A673 (cell line): ENCODE measurements around the gene SIK2. TPM values are rescaled to one million over a fixed set of nuclear protein-coding genes. Genes with fewer than 3 reads are reported as not detected.
"Not testable (repeated sequence)": the region's sequence is repeated elsewhere in the genome, so short reads cannot be mapped to it uniquely, and the experiment has no call there.

Source experiments
- BruUV-seq: library from RNA; stranded (reverse); fragments of 400-500 nt; replicated peaks from 2 replicates; lab custom pipeline; 2021; lab: Mats Ljungman, UMichigan
- CTCF ChIA-PET: fragments of 300-600 bp; sonication (Branson Sonifier 250); formaldehyde crosslinking; loops from one replicate; lab custom pipeline; 2022; ENCODE audit warnings: antibody characterized with exemption; lab: Charles Lee
- POLR2A ChIA-PET: fragments of 300-600 bp; sonication (Branson Sonifier 250); formaldehyde crosslinking; loops from one replicate; lab custom pipeline; 2022; ENCODE audit warnings: antibody characterized with exemption; ENCODE audit not compliant: low non-redundant PET; lab: Charles Lee
- DNase-seq: peaks from one replicate; pipeline ENCODE4 v3.0.0-alpha.2; 2015; ENCODE audit warnings: low spot score
- H3K27ac ChIP-seq: fragments of 200-600 bp; sonication (generic); 2 replicates; pipeline ENCODE4 v1.5.1; 2016; ENCODE audit warnings: mixed run types, low read depth, mild to moderate bottlenecking, mixed read lengths, antibody characterized with exemption, low read length; ENCODE audit not compliant: poor library complexity, severe bottlenecking
- H3K27me3 ChIP-seq: fragments of 200-600 bp; sonication (generic); replicated peaks from 2 replicates; pipeline ENCODE4 v1.6.1; 2017; ENCODE audit warnings: mixed run types, low read depth, mild to moderate bottlenecking, mixed read lengths, antibody characterized with exemption, low read length; ENCODE audit not compliant: insufficient read depth, poor library complexity
- H3K36me3 ChIP-seq: fragments of 200-600 bp; sonication (generic); 2 replicates; pipeline ENCODE4 v1.6.1; 2016; ENCODE audit warnings: mixed run types, mild to moderate bottlenecking, mixed read lengths, antibody characterized with exemption, low read length; ENCODE audit not compliant: insufficient read depth, poor library complexity, severe bottlenecking
- H3K4me1 ChIP-seq: fragments of 200-600 bp; sonication (generic); 2 replicates; pipeline ENCODE4 v1.6.1; 2017; ENCODE audit warnings: mixed run types, mild to moderate bottlenecking, mixed read lengths, antibody characterized with exemption, low read length; ENCODE audit not compliant: insufficient read depth, poor library complexity, severe bottlenecking
- H3K4me3 ChIP-seq: fragments of 200-600 bp; sonication (generic); 2 replicates; pipeline ENCODE4 v1.5.1; 2016; ENCODE audit warnings: low read depth, mixed run types, mild to moderate bottlenecking, mixed read lengths, low read length; ENCODE audit not compliant: poor library complexity, severe bottlenecking
- H3K9me3 ChIP-seq: fragments of 200-600 bp; sonication (generic); 2 replicates; pipeline ENCODE4 v1.6.1; 2016; ENCODE audit warnings: mixed run types, low read depth, mild to moderate bottlenecking, mixed read lengths, antibody characterized with exemption, low read length; ENCODE audit not compliant: poor library complexity, severe bottlenecking
- CTCF ChIP-seq: fragments of 300-800, 200-600 bp; sonication (generic); conservative IDR thresholded peaks from 2 replicates; pipeline ENCODE4 v1.5.1; 2017; ENCODE audit warnings: low read depth, mild to moderate bottlenecking, antibody characterized with exemption, low read length, moderate library complexity, mixed read lengths
- EZH2 ChIP-seq: fragments of 200-600 bp; sonication (generic); IDR thresholded peaks from 2 replicates; pipeline ENCODE4 v1.6.1; 2017; ENCODE audit warnings: borderline replicate concordance, low read depth, mild to moderate bottlenecking, mixed read lengths, antibody characterized with exemption, low read length; ENCODE audit not compliant: poor library complexity, severe bottlenecking
- intact Hi-C: fragments of 100-400 bp; cut with micrococcal nuclease; formaldehyde crosslinking; loops from one replicate; pipeline ENCODE4 v1.10.0; 2022; ENCODE audit not compliant: unreplicated experiment
- total RNA-seq: library from RNA; stranded (reverse); gene quantifications from 2 replicates; pipeline ENCODE4 v1.2.3, GENCODE V29; 2021

Gene SIK2
- total RNA-seq, 1 experiment from 2014 or later: 18.7 TPM

GRCh38 chr11:111652184-111652583 lies 49.9 kb downstream of the SIK2 start:
- POLR2A ChIA-PET: no interaction called here
- no peaks in the 10 kb centered on the region for H3K36me3 ChIP-seq
- no TSS peak for BruUV-seq
- no peak overlapping the region for H3K4me3 ChIP-seq
- H3K27me3 ChIP-seq: no peaks in the 10 kb centered on the region
- intact Hi-C loops: no loop called here
- H3K27ac ChIP-seq: no peak overlapping the region
- TF ChIP-seq CTCF: no peak
- no peak for TF ChIP-seq EZH2
- peaks cover 11% of the 10 kb centered on the region for H3K4me1 ChIP-seq
- no peak for DNase-seq
- CTCF ChIA-PET: no interaction called here
- H3K9me3 ChIP-seq: no peaks in the 10 kb centered on the region

- Histone ChIP-seq H3K4me1 (peaks cover 16% of the 10 kb centered on the region), H3K27ac (no peak overlapping the region), H3K27me3 (no peaks in the 10 kb centered on the region), H3K4me3 (no peak overlapping the region), H3K36me3 (no peaks in the 10 kb centered on the region), H3K9me3 (no peaks in the 10 kb centered on the region)
- BruUV-seq: no TSS peak
- ChIA-PET CTCF (no interaction called here), POLR2A (no interaction called here)
- TF ChIP-seq CTCF (no peak), EZH2 (no peak)
- DNase-seq: no peak
- intact Hi-C loops: no loop called here
These were observed 52.4 kb downstream of the SIK2 start for GRCh38 chr11:111654601-111655000.

GRCh38 chr11:111655924-111656323 lies 53.7 kb downstream of the SIK2 start:
- BruUV-seq: no TSS peak

GRCh38 chr11:111657905-111658304 lies 55.7 kb downstream of the SIK2 start:
- BruUV-seq, POLR2A ChIA-PET, intact Hi-C loops, H3K36me3 ChIP-seq, H3K9me3 ChIP-seq, DNase-seq, CTCF ChIA-PET, H3K4me3 ChIP-seq, H3K27me3 ChIP-seq, H3K27ac ChIP-seq: not testable (repeated sequence)
- H3K4me1 ChIP-seq: peaks cover 19% of the 10 kb centered on the region

More at GRCh38 chr11:111655924-111656323, 53.7 kb downstream of the SIK2 start:
- Histone ChIP-seq H3K36me3 (no peaks in the 10 kb centered on the region), H3K27me3 (no peaks in the 10 kb centered on the region), H3K9me3 (no peaks in the 10 kb centered on the region), H3K27ac (no peak overlapping the region), H3K4me1 (peaks cover 19% of the 10 kb centered on the region), H3K4me3 (no peak overlapping the region)
- TF ChIP-seq CTCF: no peak
- TF ChIP-seq EZH2: no peak
- CTCF ChIA-PET: no interaction called here
- POLR2A ChIA-PET: interaction anchor here (0.7 kb wide), 1 partner anchor 95 kb away, joined by 9 read pairs; no protein-coding TSS in a partner anchor
- DNase-seq: no peak
- intact Hi-C loops: no loop called here

- H3K36me3 ChIP-seq, H3K9me3 ChIP-seq, H3K27me3 ChIP-seq, CTCF ChIA-PET, intact Hi-C loops, DNase-seq, H3K4me3 ChIP-seq, BruUV-seq, POLR2A ChIA-PET, H3K27ac ChIP-seq: not testable (repeated sequence)
- H3K4me1 ChIP-seq: peaks cover 22% of the 10 kb centered on the region
These were observed 56.2 kb downstream of the SIK2 start for GRCh38 chr11:111658493-111658892.
